ENCODE data around the gene LLGL1.

Gene LLGL1

GRCh38 chr17:18229771-18230170, 4.3 kb downstream of the LLGL1 start:
- DNase-seq (ENCODE audit: low read depth) = no peak

GRCh38 chr17:18230288-18231141, 5.1 kb downstream of the LLGL1 start:
- no peak for DNase-seq (ENCODE audit: low read depth)

DNA sequence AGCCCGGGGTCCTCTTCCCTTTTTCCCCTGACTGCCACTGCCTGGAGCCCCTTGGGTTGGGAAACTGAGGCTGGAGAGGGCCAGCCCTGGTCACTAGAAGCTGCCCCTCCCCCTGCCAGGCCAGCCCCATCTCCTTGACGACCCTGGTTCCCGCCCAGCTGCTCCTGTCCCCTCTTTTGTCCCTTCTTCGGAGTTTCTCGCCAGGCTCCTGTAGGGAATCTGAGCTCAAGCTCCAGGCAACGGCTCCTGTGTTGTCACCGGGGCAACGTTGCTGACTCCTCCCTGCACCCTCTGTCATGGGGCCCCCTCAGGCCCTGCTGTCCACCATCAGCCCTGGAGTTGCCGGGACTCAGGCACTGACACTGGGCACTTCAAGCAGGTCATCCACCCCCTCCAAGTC, 5.7 kb downstream of the LLGL1 start:
- DNase-seq (ENCODE audit: low read depth) = no peak

DNA sequence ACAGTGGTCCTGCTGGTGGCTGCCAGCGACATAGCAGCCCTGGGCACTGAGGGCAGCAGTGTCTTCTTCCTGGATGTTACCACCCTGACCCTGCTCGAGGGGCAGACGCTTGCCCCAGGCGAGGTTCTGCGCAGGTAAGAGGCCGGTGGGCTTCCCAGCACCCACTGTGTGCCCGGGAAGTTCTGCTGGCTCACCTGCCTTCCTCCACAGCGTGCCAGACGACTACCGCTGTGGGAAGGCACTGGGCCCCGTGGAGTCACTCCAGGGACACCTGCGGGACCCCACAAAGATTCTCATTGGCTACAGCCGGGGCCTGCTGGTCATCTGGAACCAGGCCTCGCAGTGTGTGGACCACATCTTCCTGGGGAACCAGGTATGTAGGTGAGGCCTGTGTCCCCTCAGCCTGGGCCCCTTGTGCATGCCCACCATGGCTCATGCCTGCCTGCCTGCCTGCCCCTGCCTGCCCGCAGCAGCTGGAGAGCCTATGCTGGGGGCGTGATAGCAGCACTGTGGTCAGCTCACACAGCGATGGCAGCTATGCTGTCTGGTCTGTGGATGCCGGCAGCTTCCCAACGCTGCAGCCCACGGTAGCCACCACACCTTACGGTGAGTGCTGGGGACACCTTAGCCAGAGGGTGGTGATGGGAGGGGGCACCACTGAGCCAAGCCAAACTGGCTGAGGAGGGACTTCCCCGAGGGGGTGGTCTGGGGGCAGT, 8.5 kb downstream of the LLGL1 start:
- no peak for DNase-seq (ENCODE audit: low read depth)

GRCh38 chr17:18234853-18235380, 9.5 kb downstream of the LLGL1 start:
- DNase-seq (ENCODE audit: low read depth) = no peak

DNA sequence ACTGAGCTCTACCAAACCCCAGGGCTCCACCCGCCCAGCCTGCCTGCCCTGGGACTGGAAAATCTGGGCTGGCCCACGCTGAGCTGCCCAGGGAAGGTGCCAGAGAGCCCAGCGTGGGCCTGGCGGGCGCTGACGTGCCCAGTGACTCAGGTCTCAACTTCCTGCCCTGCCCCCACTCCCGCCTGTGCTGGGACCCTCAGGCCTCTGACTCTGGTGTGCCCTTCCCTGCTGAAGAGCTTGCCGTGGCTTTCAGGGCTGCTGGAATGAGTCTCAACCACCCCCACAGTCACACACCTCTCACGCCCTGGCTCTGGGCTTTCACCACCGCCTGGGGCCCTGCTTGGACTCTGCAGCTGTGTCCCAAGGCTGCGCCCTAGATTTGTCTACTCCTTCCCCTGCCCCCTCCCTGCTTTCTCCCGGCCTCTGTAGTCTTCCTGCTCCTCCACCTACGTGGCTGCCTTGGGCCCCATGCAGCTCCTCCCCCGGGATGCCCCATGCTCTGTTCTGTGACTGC, 10.4 kb downstream of the LLGL1 start:
- peak; percentile 95 for DNase-seq (ENCODE audit: low read depth)

DNA sequence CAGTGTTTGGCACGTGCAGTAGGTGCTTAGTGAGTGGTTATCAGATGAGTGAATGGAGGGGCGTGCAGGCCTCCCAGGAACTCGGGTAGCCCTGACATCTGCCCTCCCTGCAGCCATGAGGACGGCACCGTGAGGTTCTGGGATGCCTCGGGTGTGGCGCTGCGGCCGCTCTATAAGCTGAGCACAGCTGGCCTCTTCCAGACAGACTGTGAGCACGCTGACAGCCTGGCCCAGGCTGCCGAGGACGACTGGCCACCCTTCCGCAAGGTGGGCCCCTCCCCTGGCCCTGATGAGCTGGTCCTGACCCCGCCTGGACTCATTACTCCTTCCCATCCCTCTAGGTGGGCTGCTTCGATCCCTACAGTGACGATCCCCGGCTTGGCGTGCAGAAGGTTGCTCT, 11.1 kb downstream of the LLGL1 start:
- no peak for DNase-seq (ENCODE audit: low read depth)

- DNase-seq (ENCODE audit: low read depth) = no peak
These were observed 12.0 kb downstream of the LLGL1 start for GRCh38 chr17:18237461-18237860.

DNA sequence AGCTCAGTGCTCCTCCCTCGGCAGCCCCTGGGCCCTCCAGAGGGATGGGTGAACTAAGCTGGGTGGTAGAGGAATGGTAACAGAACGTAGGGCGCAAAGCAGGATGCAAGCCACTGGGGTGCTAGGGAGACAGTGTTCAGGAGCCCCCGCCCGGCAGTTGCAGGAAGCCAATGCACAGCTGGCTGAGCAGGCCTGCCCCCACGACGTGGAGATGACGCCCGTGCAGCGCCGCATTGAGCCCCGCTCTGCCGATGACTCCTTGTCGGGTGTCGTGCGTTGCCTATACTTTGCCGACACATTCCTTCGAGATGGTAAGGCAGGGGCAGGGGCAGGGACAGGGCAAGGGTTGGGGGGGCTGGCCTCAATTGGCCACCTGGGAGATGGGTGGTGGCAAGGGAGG, 12.9 kb downstream of the LLGL1 start:
- no peak for DNase-seq (ENCODE audit: low read depth)

DNA sequence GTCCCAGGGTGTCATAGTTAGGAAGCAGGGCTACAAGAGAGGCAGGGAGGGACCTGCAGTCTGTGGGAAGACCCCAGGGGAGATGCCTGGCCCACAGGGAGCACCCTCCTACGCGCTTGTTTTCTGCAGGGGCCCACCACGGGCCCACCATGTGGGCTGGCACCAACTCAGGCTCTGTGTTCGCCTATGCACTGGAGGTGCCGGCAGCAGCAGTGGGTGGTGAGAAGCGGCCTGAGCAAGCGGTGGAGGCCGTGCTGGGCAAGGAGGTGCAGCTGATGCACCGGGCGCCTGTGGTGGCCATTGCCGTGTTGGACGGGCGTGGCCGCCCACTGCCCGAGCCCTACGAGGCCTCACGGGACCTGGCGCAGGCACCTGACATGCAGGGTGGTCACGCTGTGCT, 15.0 kb downstream of the LLGL1 start:
- DNase-seq (ENCODE audit: low read depth) = no peak

- DNase-seq (ENCODE audit: low read depth) = no peak
These were observed 15.9 kb downstream of the LLGL1 start for GRCh38 chr17:18241229-18241871.

- DNase-seq (ENCODE audit: low read depth) = no peak
These were observed 19.8 kb downstream of the LLGL1 start for GRCh38 chr17:18245038-18245776.

- no peak for DNase-seq (ENCODE audit: low read depth)
These were observed 20.8 kb downstream of the LLGL1 start for GRCh38 chr17:18246109-18246725.

GRCh38 chr17:18246880-18247612, 21.6 kb downstream of the LLGL1 start:
- DNase-seq (ENCODE audit: low read depth) = peak; percentile 77

DNA sequence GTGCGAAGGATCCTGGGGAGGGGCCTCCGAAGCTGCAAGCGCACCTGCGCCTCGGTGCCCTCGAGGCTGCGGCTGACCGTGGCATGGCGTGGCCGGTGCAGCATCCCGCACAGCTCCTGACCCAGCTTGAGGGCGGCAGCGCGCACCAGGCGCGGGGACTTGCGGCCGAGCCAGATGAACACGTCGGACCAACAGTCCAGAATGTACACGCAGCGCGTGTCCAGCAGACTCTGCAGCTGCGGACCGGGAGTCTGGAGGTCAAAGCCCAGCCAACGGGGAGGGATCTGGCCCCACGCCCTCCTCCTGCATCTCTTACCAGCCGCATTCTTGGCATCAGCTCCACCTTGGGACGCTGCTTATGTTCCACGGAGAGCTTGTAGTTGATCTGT, 22.2 kb downstream of the LLGL1 start:
- DNase-seq (ENCODE audit: low read depth) = no peak

DNA sequence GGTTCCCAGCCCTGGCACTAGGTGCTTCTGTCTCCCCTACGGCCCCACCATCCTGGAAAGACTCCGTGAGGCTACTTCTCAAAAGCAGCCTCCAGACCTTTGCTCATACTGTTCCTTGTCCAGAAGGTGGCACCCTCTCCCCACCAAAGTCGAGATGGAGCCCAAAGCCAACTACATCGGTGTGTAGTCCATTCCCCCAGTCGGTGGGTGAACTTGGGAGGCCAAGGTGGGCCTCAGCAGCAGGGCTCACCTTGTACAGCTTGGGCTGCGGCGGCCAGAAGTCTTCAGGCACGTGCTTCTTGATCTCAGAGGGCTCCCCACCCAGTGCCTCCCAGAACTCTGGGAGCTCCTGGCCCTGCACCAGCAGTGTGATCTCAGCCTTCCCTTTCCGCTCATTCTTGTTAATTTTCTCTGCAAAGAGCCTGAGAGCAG, 22.9 kb downstream of the LLGL1 start:
- DNase-seq (ENCODE audit: low read depth) = peak; percentile 81

GRCh38 chr17:18248811-18249210, 23.4 kb downstream of the LLGL1 start:
- no peak for DNase-seq (ENCODE audit: low read depth)

DNA sequence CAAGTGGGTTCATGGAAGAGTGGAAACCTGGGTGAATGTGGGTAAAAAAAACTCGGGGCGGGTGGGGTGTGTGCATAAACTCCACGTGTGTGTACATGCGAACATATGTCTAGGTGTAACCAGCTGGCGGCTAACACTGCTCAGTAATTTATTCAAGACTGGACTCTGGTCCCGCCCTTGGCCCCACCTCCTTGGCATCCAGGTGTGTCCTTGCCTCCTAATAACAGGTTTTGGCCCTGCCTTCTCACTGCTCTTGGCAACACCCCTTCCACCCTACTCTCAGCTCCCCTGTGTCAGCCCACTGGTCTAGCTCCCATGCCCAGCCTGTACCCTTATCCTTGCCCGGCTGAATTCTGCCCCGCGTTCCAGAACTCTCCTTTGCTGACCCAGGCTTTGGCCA, 24.8 kb downstream of the LLGL1 start:
- DNase-seq (ENCODE audit: low read depth) = no peak

GRCh38 chr17:18250708-18251107, 25.3 kb downstream of the LLGL1 start:
- DNase-seq (ENCODE audit: low read depth) = no peak

DNA sequence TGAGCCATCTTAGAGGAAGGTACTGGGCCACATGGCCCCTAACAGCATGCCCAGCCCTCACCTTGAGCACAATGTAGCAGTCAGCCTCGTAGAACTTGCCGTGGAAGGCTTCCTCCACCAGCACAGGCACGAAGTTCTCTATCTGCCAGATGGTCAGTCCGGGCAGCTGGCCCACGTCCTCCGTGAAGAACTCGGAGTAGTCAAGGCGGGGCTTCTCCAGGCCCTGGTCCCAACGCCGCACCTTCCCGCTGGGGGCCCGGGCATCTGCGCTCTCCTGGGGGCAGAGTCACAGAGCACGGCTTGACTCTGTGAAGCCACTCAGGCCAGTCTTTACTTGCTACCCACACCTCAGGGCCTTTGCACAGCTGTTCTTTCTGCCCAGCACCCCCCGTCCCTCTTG, 25.8 kb downstream of the LLGL1 start:
- no peak for DNase-seq (ENCODE audit: low read depth)

DNA sequence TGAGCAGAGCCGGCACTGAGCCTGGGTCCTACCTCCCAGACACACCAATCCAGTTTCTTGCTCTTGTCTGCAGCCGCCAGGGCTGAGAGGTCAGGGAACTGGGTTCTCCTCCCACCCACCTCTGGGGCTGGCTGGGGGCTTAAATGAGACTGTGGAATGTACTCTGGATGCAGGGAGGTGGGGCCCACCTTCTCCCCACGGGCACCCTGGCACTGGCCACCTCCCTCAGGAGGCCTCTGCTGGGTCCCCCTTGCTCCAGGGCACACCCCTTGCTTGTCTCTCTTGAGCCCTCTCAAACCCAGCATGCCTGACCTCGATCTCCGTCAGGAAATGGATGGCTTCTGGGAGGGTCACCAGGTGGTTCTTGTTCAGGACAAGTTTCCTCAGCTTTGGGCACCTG, 26.7 kb downstream of the LLGL1 start:
- DNase-seq (ENCODE audit: low read depth) = no peak

Data from ELR (cell line).